ENCODE measurements around the gene CALR. TPM values are rescaled to one million over a fixed set of nuclear protein-coding genes. Genes with fewer than 3 reads are reported as not detected.
"Not testable (repeated sequence)": the region's sequence is repeated elsewhere in the genome, so short reads cannot be mapped to it uniquely, and the experiment has no call there.

CALR gene
- polyA plus RNA-seq, 1 of the 3 experiments (the other 2 are of a cell fraction), result 1,334 TPM

- TF ChIP-seq CTCF (IDR thresholded peaks at IDR 0.05) (no peak), GATA2 (CRISPR knock-in tag; IDR thresholded peaks at IDR 0.05) (no peak), TAF1 (IDR thresholded peaks at IDR 0.05; ENCODE audit: borderline replicate concordance, low read depth, low read length) (peak; percentile 89; the same call in 1 of the 2 replicates), NRF1 (IDR thresholded peaks at IDR 0.05; ENCODE audit: low read depth, low read length) (no peak), MEF2A (IDR thresholded peaks at IDR 0.05; ENCODE audit: borderline replicate concordance, low read depth) (no peak), GABPA (IDR thresholded peaks at IDR 0.05; ENCODE audit: low read depth) (no peak), SIN3A (IDR thresholded peaks at IDR 0.05; ENCODE audit: borderline replicate concordance, low read depth, low read length) (peak; percentile 93), SMC3 (IDR thresholded peaks at IDR 0.05; ENCODE audit: low read depth, low read length) (no peak), FOXJ3 (CRISPR knock-in tag; IDR thresholded peaks at IDR 0.05) (no peak), USF1 (IDR thresholded peaks at IDR 0.05; ENCODE audit: borderline replicate concordance, low read depth) (peak; percentile 95), USF2 (IDR thresholded peaks at IDR 0.05; ENCODE audit: borderline replicate concordance, low read depth, low read length) (peak; percentile 60; the same call in 1 of the 2 replicates), JUND (IDR thresholded peaks at IDR 0.05) (no peak)
Measured at GRCh38 chr19:12937927-12938778, at the start of gene CALR (continued).

GRCh38 chr19:12890299-12890786 is 48.1 kb upstream of the CALR start:
- not testable (repeated sequence) for H3K9me3 ChIP-seq; H3K36me3 ChIP-seq (replicated peaks in 1 of 2; ENCODE audit: control insufficient read depth in 1 of 2, insufficient read depth in 2 of 2, low read length in 1 of 2); H4K20me1 ChIP-seq (ENCODE audit: insufficient read depth); H3K27ac ChIP-seq (ENCODE audit: low read depth in 2 of 2, low read length in 1 of 2); H3K9me2 ChIP-seq; H3K27me3 ChIP-seq (ENCODE audit: insufficient read depth); DNase-seq; H3K4me1 ChIP-seq (ENCODE audit: control insufficient read depth in 1 of 2, insufficient read depth in 2 of 2, low read depth in 1 of 2, low read length in 1 of 2); H3F3A ChIP-seq (replicated peaks; ENCODE audit: insufficient read depth)
- WGBS (ENCODE audit: low lambda C conversion rate), result 22% methylated on average over 10 of the region's 10 CpGs
- peak overlapping the region; percentile 75 for H3K4me2 ChIP-seq
- H2AFZ ChIP-seq (ENCODE audit: low read depth), result peak overlapping the region; percentile 72
- H3K9ac ChIP-seq, result peak overlapping the region; percentile 30; the same call in 1 of the 2 replicates
- ChIA-PET POLR2A (interaction anchor here (0.8 to 2.3 kb wide), 15 partner anchors 9 to 262 kb away, joined by 3 to 21 read pairs (median 4); partner anchors contain the start of genes CALR, DNASE2, FARSA and JUNB), CTCF (interaction anchor here (1.0 to 2.7 kb wide), 11 partner anchors 9 to 83 kb away, joined by 3 to 13 read pairs (median 3); partner anchors contain the start of genes DNASE2 and RNASEH2A)
- H3K4me3 ChIP-seq (ENCODE audit: low read depth in 2 of 2, low read length in 1 of 2), result peak overlapping the region; percentile 39 to 46
- peaks cover 13% of the 10 kb centered on the region for H3K79me2 ChIP-seq (ENCODE audit: insufficient read depth)

All from SK-N-SH (cell line).